ENCODE measurements around the gene RDH5. TPM values are rescaled to one million over a fixed set of nuclear protein-coding genes. Genes with fewer than 3 reads are reported as not detected.

Gene RDH5
- total and polyA plus RNA-seq, 2 of the 13 experiments (the other 11 are each of a cell fraction or from before 2014, with no cell fraction given) = 2.6 to 5.7 TPM

DNA sequence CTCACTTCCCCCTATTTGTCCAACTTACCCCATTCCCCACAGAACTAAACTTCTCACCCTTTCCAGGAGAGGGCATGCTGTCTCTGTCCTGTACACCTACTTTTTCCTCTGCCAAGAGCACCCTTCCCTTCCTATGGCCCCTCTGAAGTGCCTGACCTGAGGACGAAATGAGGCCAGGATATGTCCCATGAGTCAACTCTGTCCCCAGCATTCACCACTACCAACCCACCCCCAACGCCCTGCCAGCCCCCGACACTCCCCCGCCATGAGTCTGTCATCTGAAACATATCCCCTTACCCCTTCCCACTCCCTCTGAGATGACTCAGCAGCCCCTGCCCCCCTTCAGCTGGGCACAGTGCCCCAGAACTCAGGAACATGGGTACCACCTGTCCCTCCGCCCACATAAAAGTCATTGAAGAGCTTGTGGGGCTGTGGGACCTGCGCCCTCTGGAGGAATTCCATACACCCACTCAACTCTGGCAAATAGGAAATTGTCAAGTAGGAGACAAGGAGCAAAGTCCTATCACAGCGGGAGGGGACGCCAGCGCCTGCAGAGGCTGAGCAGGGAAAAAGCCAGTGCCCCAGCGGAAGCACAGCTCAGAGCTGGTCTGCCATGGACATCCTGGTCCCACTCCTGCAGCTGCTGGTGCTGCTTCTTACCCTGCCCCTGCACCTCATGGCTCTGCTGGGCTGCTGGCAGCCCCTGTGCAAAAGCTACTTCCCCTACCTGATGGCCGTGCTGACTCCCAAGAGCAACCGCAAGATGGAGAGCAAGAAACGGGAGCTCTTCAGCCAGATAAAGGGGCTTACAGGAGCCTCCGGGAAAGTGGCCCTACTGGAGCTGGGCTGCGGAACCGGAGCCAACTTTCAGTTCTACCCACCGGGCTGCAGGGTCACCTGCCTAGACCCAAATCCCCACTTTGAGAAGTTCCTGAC, 38.8 kb upstream of the RDH5 start (continued):
- TF ChIP-seq ATF4 (CRISPR knock-in tag; IDR thresholded peaks at IDR 0.05) = no peak
- no peak for TF ChIP-seq ZNF326 (CRISPR knock-in tag; IDR thresholded peaks at IDR 0.05; ENCODE audit: borderline replicate concordance)
- TF ChIP-seq ZNF350 (CRISPR knock-in tag; IDR thresholded peaks at IDR 0.05; ENCODE audit: borderline replicate concordance, low read depth) = peak; percentile 76
- peak; percentile 77; the same call in 1 of the 2 replicates for TF ChIP-seq ZFP91 (CRISPR knock-in tag; IDR thresholded peaks at IDR 0.05; ENCODE audit: borderline replicate concordance)
- TF ChIP-seq POLR2G (IDR thresholded peaks at IDR 0.05; ENCODE audit: low read depth, low read length) = peak; percentile 90
- no peak for TF ChIP-seq TEAD2 (CRISPR knock-in tag; IDR thresholded peaks at IDR 0.05)
- TF ChIP-seq, protein P1, sequence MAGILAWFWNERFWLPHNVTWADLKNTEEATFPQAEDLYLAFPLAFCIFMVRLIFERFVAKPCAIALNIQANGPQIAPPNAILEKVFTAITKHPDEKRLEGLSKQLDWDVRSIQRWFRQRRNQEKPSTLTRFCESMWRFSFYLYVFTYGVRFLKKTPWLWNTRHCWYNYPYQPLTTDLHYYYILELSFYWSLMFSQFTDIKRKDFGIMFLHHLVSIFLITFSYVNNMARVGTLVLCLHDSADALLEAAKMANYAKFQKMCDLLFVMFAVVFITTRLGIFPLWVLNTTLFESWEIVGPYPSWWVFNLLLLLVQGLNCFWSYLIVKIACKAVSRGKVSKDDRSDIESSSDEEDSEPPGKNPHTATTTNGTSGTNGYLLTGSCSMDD (CRISPR knock-in tag; IDR thresholded peaks at IDR 0.05) = no peak
- TF ChIP-seq ZFX (CRISPR knock-in tag; IDR thresholded peaks at IDR 0.05; ENCODE audit: low read depth) = no peak; the same call in 1 of the 2 replicates
- TF ChIP-seq SCMH1 (CRISPR knock-in tag; IDR thresholded peaks at IDR 0.05; ENCODE audit: borderline replicate concordance) = no peak
- TF ChIP-seq CBX2 (IDR thresholded peaks at IDR 0.05; ENCODE audit: low read depth, low read length) = no peak
- TF ChIP-seq CBX2 (CRISPR knock-in tag; IDR thresholded peaks at IDR 0.05; ENCODE audit: low read depth) = no peak
- TF ChIP-seq ZNF570 (CRISPR knock-in tag; IDR thresholded peaks at IDR 0.05; ENCODE audit: borderline replicate concordance) = no peak
- no peak for TF ChIP-seq RBM22 (optimal IDR thresholded peaks at IDR 0.05; ENCODE audit: low read length)
- TF ChIP-seq FOXK1 (CRISPR knock-in tag; IDR thresholded peaks at IDR 0.05; ENCODE audit: borderline replicate concordance, low read depth) = no peak
- no peak for TF ChIP-seq JUND (CRISPR knock-in tag; IDR thresholded peaks at IDR 0.05)
- no peak for TF ChIP-seq E2F1 (CRISPR knock-in tag; IDR thresholded peaks at IDR 0.05)
- TF ChIP-seq ZNF577 (CRISPR knock-in tag; IDR thresholded peaks at IDR 0.05; ENCODE audit: borderline replicate concordance, low read depth) = no peak
- TF ChIP-seq SMARCE1 (IDR thresholded peaks at IDR 0.05; ENCODE audit: borderline replicate concordance) = no peak
- TF ChIP-seq ELF3 (CRISPR knock-in tag; IDR thresholded peaks at IDR 0.05) = peak; percentile 78
- TF ChIP-seq, protein P2, sequence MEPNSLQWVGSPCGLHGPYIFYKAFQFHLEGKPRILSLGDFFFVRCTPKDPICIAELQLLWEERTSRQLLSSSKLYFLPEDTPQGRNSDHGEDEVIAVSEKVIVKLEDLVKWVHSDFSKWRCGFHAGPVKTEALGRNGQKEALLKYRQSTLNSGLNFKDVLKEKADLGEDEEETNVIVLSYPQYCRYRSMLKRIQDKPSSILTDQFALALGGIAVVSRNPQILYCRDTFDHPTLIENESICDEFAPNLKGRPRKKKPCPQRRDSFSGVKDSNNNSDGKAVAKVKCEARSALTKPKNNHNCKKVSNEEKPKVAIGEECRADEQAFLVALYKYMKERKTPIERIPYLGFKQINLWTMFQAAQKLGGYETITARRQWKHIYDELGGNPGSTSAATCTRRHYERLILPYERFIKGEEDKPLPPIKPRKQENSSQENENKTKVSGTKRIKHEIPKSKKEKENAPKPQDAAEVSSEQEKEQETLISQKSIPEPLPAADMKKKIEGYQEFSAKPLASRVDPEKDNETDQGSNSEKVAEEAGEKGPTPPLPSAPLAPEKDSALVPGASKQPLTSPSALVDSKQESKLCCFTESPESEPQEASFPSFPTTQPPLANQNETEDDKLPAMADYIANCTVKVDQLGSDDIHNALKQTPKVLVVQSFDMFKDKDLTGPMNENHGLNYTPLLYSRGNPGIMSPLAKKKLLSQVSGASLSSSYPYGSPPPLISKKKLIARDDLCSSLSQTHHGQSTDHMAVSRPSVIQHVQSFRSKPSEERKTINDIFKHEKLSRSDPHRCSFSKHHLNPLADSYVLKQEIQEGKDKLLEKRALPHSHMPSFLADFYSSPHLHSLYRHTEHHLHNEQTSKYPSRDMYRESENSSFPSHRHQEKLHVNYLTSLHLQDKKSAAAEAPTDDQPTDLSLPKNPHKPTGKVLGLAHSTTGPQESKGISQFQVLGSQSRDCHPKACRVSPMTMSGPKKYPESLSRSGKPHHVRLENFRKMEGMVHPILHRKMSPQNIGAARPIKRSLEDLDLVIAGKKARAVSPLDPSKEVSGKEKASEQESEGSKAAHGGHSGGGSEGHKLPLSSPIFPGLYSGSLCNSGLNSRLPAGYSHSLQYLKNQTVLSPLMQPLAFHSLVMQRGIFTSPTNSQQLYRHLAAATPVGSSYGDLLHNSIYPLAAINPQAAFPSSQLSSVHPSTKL (CRISPR knock-in tag; IDR thresholded peaks at IDR 0.05) = peak; percentile 70
